ENCODE data around the gene CPVL. TPM values are rescaled to one million over a fixed set of nuclear protein-coding genes. Genes with fewer than 3 reads are reported as not detected.
"Not testable (repeated sequence)": the region's sequence is repeated elsewhere in the genome, so short reads cannot be mapped to it uniquely, and the experiment has no call there.

CPVL gene
- polyA plus RNA-seq, 2 of the 4 experiments (the other 2 are of a cell fraction), result 0.05 TPM; not detected in 1

GRCh38 chr7:29115130-29115687, 31.1 kb downstream of the CPVL start:
- CTCF ChIA-PET, result interaction anchor here (0.7 to 6.0 kb wide), 5 partner anchors 8 to 293 kb away, joined by 3 to 33 read pairs (median 6); partner anchors contain the start of gene CPVL
- WGBS (ENCODE audit: missing lambda C conversion rate), result 49% methylated on average over 2 of the region's 2 CpGs
- Histone ChIP-seq H3K4me2 (no peak overlapping the region), H3K4me1 (no peaks in the 10 kb centered on the region), H3K9me3 (no peaks in the 10 kb centered on the region), H3K27ac (no peak overlapping the region), H3K4me3 (no peak overlapping the region)
- POLR2A ChIA-PET, result no interaction called here
- TF ChIP-seq HDAC2 (IDR thresholded peaks at IDR 0.05) (no peak), ZFP36 (IDR thresholded peaks at IDR 0.05; ENCODE audit: borderline replicate concordance, partially characterized antibody) (no peak), JUN (IDR thresholded peaks at IDR 0.05) (no peak), MAZ (IDR thresholded peaks at IDR 0.05; ENCODE audit: borderline replicate concordance, low read depth, low read length) (no peak), BHLHE40 (IDR thresholded peaks at IDR 0.05; ENCODE audit: low read depth, low read length) (no peak), RFX5 (IDR thresholded peaks at IDR 0.05) (no peak), RAD21 (conservative IDR thresholded peaks at IDR 0.05 in 1 of 2, IDR thresholded peaks at IDR 0.05 in 1 of 2) (no peak), NPAS2 (CRISPR knock-in tag; IDR thresholded peaks at IDR 0.05; ENCODE audit: borderline replicate concordance) (no peak), HES2 (IDR thresholded peaks at IDR 0.05) (no peak)
- DNase-seq (ENCODE audit: low read depth in 1 of 2, low spot score in 1 of 2), result no peak
- FAIRE-seq, result no peak
- no peak for ATAC-seq

GRCh38 chr7:29114266-29114665, 32.1 kb downstream of the CPVL start:
- CTCF ChIA-PET, result interaction anchor here (0.7 to 22.6 kb wide), 7 partner anchors 9 to 297 kb away, joined by 3 to 393 read pairs (median 5); partner anchors contain the start of gene CPVL
- ATAC-seq; POLR2A ChIA-PET; H3K4me1 ChIP-seq; H3K4me2 ChIP-seq; H3K9me3 ChIP-seq; FAIRE-seq; DNase-seq (ENCODE audit: low read depth in 1 of 2, low spot score in 1 of 2); H3K27ac ChIP-seq; H3K4me3 ChIP-seq: not testable (repeated sequence)
- WGBS (ENCODE audit: missing lambda C conversion rate), result 15% methylated on average over 2 of the region's 2 CpGs

GRCh38 chr7:29113384-29114102, 32.8 kb downstream of the CPVL start:
- ATAC-seq (peak; percentile 69 to 71; a peak in 3 of 6 replicates), FAIRE-seq (peak; percentile 23), DNase-seq (ENCODE audit: low read depth in 1 of 2, low spot score in 1 of 2) (peak; percentile 15)
- H3K4me1 ChIP-seq, result no peaks in the 10 kb centered on the region
- H3K27ac ChIP-seq, result no peak overlapping the region
- TF ChIP-seq CTCF (IDR thresholded peaks at IDR 0.05) (peak; percentile 47), ZC3H11A (IDR thresholded peaks at IDR 0.05) (no peak), JUN (IDR thresholded peaks at IDR 0.05) (no peak), SMC3 (IDR thresholded peaks at IDR 0.05) (peak; percentile 30; the same call in 1 of the 3 replicates), RAD21 (conservative IDR thresholded peaks at IDR 0.05 in 1 of 2, IDR thresholded peaks at IDR 0.05 in 1 of 2) (peak; percentile 44 to 49; a peak in 3 of 5 replicates), EP300 (IDR thresholded peaks at IDR 0.05) (no peak)
- no peaks in the 10 kb centered on the region for H3K9me3 ChIP-seq
- POLR2A ChIA-PET, result no interaction called here
- no peak overlapping the region for H3K4me3 ChIP-seq
- CTCF ChIA-PET, result interaction anchor here (0.5 to 22.6 kb wide), 9 partner anchors 10 to 619 kb away, joined by 3 to 393 read pairs (median 5); partner anchors contain the start of gene CPVL
- 13% methylated on average over 5 of the region's 5 CpGs for WGBS (ENCODE audit: missing lambda C conversion rate)
- no peak overlapping the region for H3K4me2 ChIP-seq

- H3K4me3 ChIP-seq, result no peak overlapping the region
- H3K9me3 ChIP-seq, result no peaks in the 10 kb centered on the region
- no peaks in the 10 kb centered on the region for H3K4me1 ChIP-seq
- FAIRE-seq (no peak), DNase-seq (ENCODE audit: low read depth in 1 of 2, low spot score in 1 of 2) (no peak), ATAC-seq (no peak)
- WGBS (ENCODE audit: missing lambda C conversion rate), result 39% methylated on average over 4 of the region's 4 CpGs
- CTCF ChIA-PET, result interaction anchor here (0.7 to 22.6 kb wide), 5 partner anchors 9 to 295 kb away, joined by 3 to 393 read pairs (median 4); no protein-coding TSS in a partner anchor
- no peak overlapping the region for H3K4me2 ChIP-seq
- no peak overlapping the region for H3K27ac ChIP-seq
- POLR2A ChIA-PET, result no interaction called here
- no peak for TF ChIP-seq HOXB13 (CRISPR knock-in tag; IDR thresholded peaks at IDR 0.05; ENCODE audit: low read depth)
- TF ChIP-seq REST (IDR thresholded peaks at IDR 0.05), result no peak
- no peak for TF ChIP-seq RAD21 (conservative IDR thresholded peaks at IDR 0.05 in 1 of 2, IDR thresholded peaks at IDR 0.05 in 1 of 2)
- no peak for TF ChIP-seq RNF2 (IDR thresholded peaks at IDR 0.05; ENCODE audit: borderline replicate concordance, low read depth)
- TF ChIP-seq, protein P1, sequence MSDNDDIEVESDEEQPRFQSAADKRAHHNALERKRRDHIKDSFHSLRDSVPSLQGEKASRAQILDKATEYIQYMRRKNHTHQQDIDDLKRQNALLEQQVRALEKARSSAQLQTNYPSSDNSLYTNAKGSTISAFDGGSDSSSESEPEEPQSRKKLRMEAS (IDR thresholded peaks at IDR 0.05), result no peak
- TF ChIP-seq, protein P2, sequence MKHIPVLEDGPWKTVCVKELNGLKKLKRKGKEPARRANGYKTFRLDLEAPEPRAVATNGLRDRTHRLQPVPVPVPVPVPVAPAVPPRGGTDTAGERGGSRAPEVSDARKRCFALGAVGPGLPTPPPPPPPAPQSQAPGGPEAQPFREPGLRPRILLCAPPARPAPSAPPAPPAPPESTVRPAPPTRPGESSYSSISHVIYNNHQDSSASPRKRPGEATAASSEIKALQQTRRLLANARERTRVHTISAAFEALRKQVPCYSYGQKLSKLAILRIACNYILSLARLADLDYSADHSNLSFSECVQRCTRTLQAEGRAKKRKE (CRISPR knock-in tag; IDR thresholded peaks at IDR 0.05; ENCODE audit: low read depth), result no peak
- no peak for TF ChIP-seq HDAC2 (IDR thresholded peaks at IDR 0.05)
- no peak for TF ChIP-seq JUNB (IDR thresholded peaks at IDR 0.05)
- no peak for TF ChIP-seq CBX8 (IDR thresholded peaks at IDR 0.05)
- TF ChIP-seq JUN (IDR thresholded peaks at IDR 0.05), result no peak
- TF ChIP-seq ESRRA (IDR thresholded peaks at IDR 0.05; ENCODE audit: borderline replicate concordance, low read length), result no peak
- TF ChIP-seq ZFP36 (IDR thresholded peaks at IDR 0.05; ENCODE audit: borderline replicate concordance, partially characterized antibody), result no peak
These were observed 33.6 kb downstream of the CPVL start for GRCh38 chr7:29112721-29113120.

Data from A549 (cell line).